H1 (cell line): Measurements from ENCODE around the gene UHRF2. TPM values are rescaled to one million over a fixed set of nuclear protein-coding genes. Genes with fewer than 3 reads are reported as not detected.

Source experiments
- CTCF ChIA-PET: fragments of 300-600 bp; sonication (Branson Sonifier 250); formaldehyde crosslinking; loops from one replicate; lab custom pipeline; 2021; ENCODE audit not compliant: partially characterized antibody; lab: Charles Lee
- POLR2A ChIA-PET: fragments of 300-600 bp; sonication (Branson Sonifier 250); formaldehyde crosslinking; loops from one replicate; lab custom pipeline; 2021; ENCODE audit warnings: inconsistent platforms; ENCODE audit not compliant: partially characterized antibody; lab: Charles Lee
- DNase-seq, 2 experiments: peaks; one replicate each; pipeline versions ENCODE4 v3.0.0 to v3.0.0-alpha.2; 2010 to 2022; ENCODE audit warnings: low spot score in 2 of 2, low read depth in 1 of 2, mixed read lengths in 1 of 2
- FAIRE-seq: peaks from 2 replicates; lab custom pipeline; 2011; peaks lifted over from hg19 to GRCh38; lab: Jason Lieb, UNC
- H2AFZ ChIP-seq: 2 replicates; pipeline ENCODE4 v1.8.1; 2012; ENCODE audit warnings: low read length, inconsistent platforms
- H2AK5ac ChIP-seq: 2 replicates; pipeline ENCODE4 v1.6.1; 2013; ENCODE audit warnings: low read depth, low read length
- H2BK120ac ChIP-seq: replicated peaks from 2 replicates; pipeline ENCODE3; 2013; ENCODE audit warnings: low read depth, low read length, inconsistent platforms
- H2BK12ac ChIP-seq: 2 replicates; pipeline ENCODE4 v1.6.1; 2013; ENCODE audit warnings: low read depth, low read length
- H2BK15ac ChIP-seq: 2 replicates; pipeline ENCODE4 v1.6.1; 2013; ENCODE audit warnings: low read length
- H2BK20ac ChIP-seq: 2 replicates; pipeline ENCODE4 v1.6.1; 2013; ENCODE audit warnings: low read length
- H2BK5ac ChIP-seq: 2 replicates; pipeline ENCODE4 v1.6.1; 2013; ENCODE audit warnings: low read depth, low read length
- H3K14ac ChIP-seq: 2 replicates; pipeline ENCODE4 v1.6.1; 2013; ENCODE audit warnings: inconsistent platforms; ENCODE audit not compliant: insufficient read length
- H3K18ac ChIP-seq: 2 replicates; pipeline ENCODE4 v1.6.1; 2013; ENCODE audit warnings: low read length; ENCODE audit errors: extremely low read depth
- H3K23ac ChIP-seq: 2 replicates; pipeline ENCODE4 v1.6.1; 2013; ENCODE audit warnings: inconsistent platforms; ENCODE audit not compliant: insufficient read length
- H3K23me2 ChIP-seq: 2 replicates; pipeline ENCODE4 v1.6.1; 2013; ENCODE audit warnings: low read depth, low read length
- H3K27ac ChIP-seq: 2 replicates; pipeline ENCODE4 v1.6.1; 2011; ENCODE audit warnings: low read depth, low read length, inconsistent platforms
- H3K27me3 ChIP-seq, 4 experiments: replicated peaks in 1 of 4; 1 replicate in 1 of 4; 2 replicates in 3 of 4; pipeline versions ENCODE4 v1.6.1 to v1.8.1; 2011 to 2013; ENCODE audit warnings: low read length in 3 of 4, mild to moderate bottlenecking in 3 of 4, inconsistent platforms in 2 of 4, mixed read lengths in 2 of 4, moderate library complexity in 1 of 4; ENCODE audit not compliant: control insufficient read depth in 3 of 4, insufficient read depth in 3 of 4; ENCODE audit errors: extremely low read depth in 1 of 4
- H3K36me3 ChIP-seq, 4 experiments: 2 replicates each; pipeline versions ENCODE4 v1.6.1 to v1.8.1; 2011 to 2013; ENCODE audit warnings: mild to moderate bottlenecking in 4 of 4, low read length in 3 of 4, moderate library complexity in 2 of 4, control low read depth in 1 of 4, inconsistent platforms in 1 of 4; ENCODE audit not compliant: insufficient read depth in 4 of 4, control insufficient read depth in 2 of 4
- H3K4ac ChIP-seq: replicated peaks from 2 replicates; pipeline ENCODE3; 2013; ENCODE audit warnings: low read length, low read depth, mixed read lengths, inconsistent platforms; ENCODE audit not compliant: insufficient read length
- H3K4me1 ChIP-seq, 4 experiments: replicated peaks in 1 of 4; 1 replicate in 1 of 4; 2 replicates in 3 of 4; pipeline versions ENCODE4 v1.6.1 to v1.8.1; 2011 to 2013; ENCODE audit warnings: low read length in 3 of 4, inconsistent platforms in 2 of 4, mixed read lengths in 1 of 4; ENCODE audit not compliant: insufficient read depth in 4 of 4, control insufficient read depth in 3 of 4
- H3K4me2 ChIP-seq, 2 experiments: 2 replicates each; pipeline versions ENCODE4 v1.6.1 to v1.8.1; 2011 to 2013; ENCODE audit warnings: low read depth in 2 of 2, low read length in 2 of 2, control low read depth in 1 of 2, inconsistent platforms in 1 of 2, mild to moderate bottlenecking in 1 of 2; ENCODE audit not compliant: insufficient read depth in 1 of 2
- H3K4me3 ChIP-seq, 4 experiments: fragments of 200-600, 300-600 bp in 1 of 4; sonication (generic), shearing (Covaris generic), sonication (Bioruptor Twin) in 1 of 4; 2 replicates each; pipeline versions ENCODE4 v1.5.1 to v1.8.1; 2011 to 2016; ENCODE audit warnings: low read length in 4 of 4, low read depth in 3 of 4, control low read depth in 2 of 4, inconsistent platforms in 2 of 4, mild to moderate bottlenecking in 2 of 4, mixed read lengths in 1 of 4, moderate library complexity in 1 of 4; ENCODE audit not compliant: insufficient read depth in 2 of 4; ENCODE audit errors: extremely low read depth in 1 of 4
- H3K56ac ChIP-seq: replicated peaks from 2 replicates; pipeline ENCODE3; 2013; ENCODE audit warnings: low read depth, mild to moderate bottlenecking, mixed read lengths, low read length, inconsistent platforms; ENCODE audit not compliant: insufficient read length
- H3K79me1 ChIP-seq: 2 replicates; pipeline ENCODE4 v1.6.1; 2013; ENCODE audit warnings: low read depth, low read length, control low read depth
- H3K79me2 ChIP-seq, 2 experiments: 2 replicates each; pipeline versions ENCODE4 v1.6.1 to v1.8.1; 2012 to 2013; ENCODE audit warnings: low read length in 2 of 2, mild to moderate bottlenecking in 2 of 2, inconsistent platforms in 1 of 2; ENCODE audit not compliant: insufficient read depth in 2 of 2, control insufficient read depth in 1 of 2
- H3K9ac ChIP-seq, 4 experiments: replicated peaks in 1 of 4; 1 replicate in 1 of 4; 2 replicates in 3 of 4; pipeline versions ENCODE4 v1.6.1 to v1.8.1; 2011 to 2013; ENCODE audit warnings: low read depth in 3 of 4, low read length in 3 of 4, control low read depth in 2 of 4, mild to moderate bottlenecking in 2 of 4, moderate library complexity in 2 of 4, inconsistent platforms in 1 of 4; ENCODE audit errors: extremely low read depth in 1 of 4
- H3K9me3 ChIP-seq, 2 experiments: 2 replicates each; pipeline versions ENCODE4 v1.6.1 to v1.8.1; 2012 to 2013; ENCODE audit warnings: mild to moderate bottlenecking in 2 of 2, moderate library complexity in 2 of 2, control low read depth in 1 of 2, inconsistent platforms in 1 of 2, low read depth in 1 of 2, low read length in 1 of 2, mixed read lengths in 1 of 2; ENCODE audit not compliant: insufficient read depth in 2 of 2
- H4K20me1 ChIP-seq, 2 experiments: replicated peaks in 1 of 2; 2 replicates each; pipeline versions ENCODE3 to v1.8.1; 2011 to 2013; ENCODE audit warnings: inconsistent platforms in 2 of 2, low read length in 2 of 2, mild to moderate bottlenecking in 1 of 2; ENCODE audit not compliant: insufficient read depth in 2 of 2, control insufficient read depth in 1 of 2
- H4K5ac ChIP-seq: 2 replicates; pipeline ENCODE4 v1.6.1; 2013; ENCODE audit warnings: low read length, low read depth, mixed read lengths, inconsistent platforms; ENCODE audit not compliant: insufficient read length
- H4K8ac ChIP-seq: 2 replicates; pipeline ENCODE4 v1.8.0; 2013; ENCODE audit warnings: mild to moderate bottlenecking, moderate library complexity, low read length, inconsistent platforms; ENCODE audit not compliant: insufficient read depth; ENCODE audit errors: extremely low read depth
- H4K91ac ChIP-seq: replicated peaks from 2 replicates; pipeline ENCODE3; 2013; ENCODE audit warnings: low read length, mixed read lengths, inconsistent platforms; ENCODE audit not compliant: insufficient read length
- ASH2L ChIP-seq: fragments of 200-600, 300-600 bp; sonication (generic); IDR thresholded peaks from one replicate; pipeline ENCODE4 v1.7.1; 2017; ENCODE audit warnings: low read length
- CBX8 ChIP-seq: fragments of 300-800, 300-1000 bp; sonication (generic); IDR thresholded peaks from 2 replicates; pipeline ENCODE4 v1.7.1; 2016; ENCODE audit warnings: low read depth, low read length, borderline replicate concordance
- EZH2 ChIP-seq: fragments of 200-600 bp; sonication (generic); IDR thresholded peaks from 2 replicates; pipeline ENCODE4 v1.7.1; 2012; ENCODE audit warnings: low read depth, mild to moderate bottlenecking, moderate library complexity, low read length, inconsistent platforms; ENCODE audit not compliant: severe bottlenecking
- KDM5A ChIP-seq: fragments of 200-600 bp; IDR thresholded peaks from 2 replicates; pipeline ENCODE4 v1.7.1; 2012; ENCODE audit warnings: mild to moderate bottlenecking, low read length, inconsistent platforms, mixed read lengths
- MAFK ChIP-seq: IDR thresholded peaks from 2 replicates; pipeline ENCODE4 v1.6.1; 2012; ENCODE audit warnings: low read depth, mild to moderate bottlenecking, improper control_type of control experiment, low read length
- POLR2A ChIP-seq, 2 experiments: IDR thresholded peaks; 1 replicate in 1 of 2; 2 replicates in 1 of 2; pipeline ENCODE4 v1.6.1; 2011; ENCODE audit warnings: low read depth in 2 of 2, low read length in 2 of 2, mild to moderate bottlenecking in 2 of 2; ENCODE audit errors: control extremely low read depth in 1 of 2
- POLR2AphosphoS5 ChIP-seq: IDR thresholded peaks from 2 replicates; pipeline ENCODE4 v1.6.1; 2011; ENCODE audit warnings: low read depth, low read length
- RAD21 ChIP-seq, 2 experiments: IDR thresholded peaks in 1 of 2; conservative IDR thresholded peaks in 1 of 2; 2 replicates each; pipeline ENCODE4 v1.6.1; 2011; ENCODE audit warnings: low read depth in 2 of 2, low read length in 2 of 2, improper control_type of control experiment in 1 of 2, inconsistent platforms in 1 of 2, mild to moderate bottlenecking in 1 of 2, moderate library complexity in 1 of 2
- SP1 ChIP-seq: IDR thresholded peaks from 2 replicates; pipeline ENCODE4 v1.6.1; 2011; ENCODE audit warnings: low read depth, low read length
- TAF1 ChIP-seq: IDR thresholded peaks from 2 replicates; pipeline ENCODE4 v1.6.1; 2011; ENCODE audit warnings: mild to moderate bottlenecking, low read depth, low read length
- TBP ChIP-seq: IDR thresholded peaks from 2 replicates; pipeline ENCODE4 v1.6.1; 2011; ENCODE audit warnings: low read depth, low read length, improper control_type of control experiment
- TCF12 ChIP-seq: IDR thresholded peaks from 2 replicates; pipeline ENCODE4 v1.6.1; 2011; ENCODE audit warnings: low read depth, mild to moderate bottlenecking, low read length
- WGBS, 2 experiments: shearing (Covaris generic) in 1 of 2; methylation state at CpG; one replicate each; pipeline versions ENCODE4 v1.1.6 to v1.1.7; 2013 to 2015; ENCODE audit warnings: low lambda C conversion rate in 2 of 2, mixed read lengths in 2 of 2, inconsistent platforms in 1 of 2, low coverage in 1 of 2, missing lambda C conversion rate in 1 of 2; ENCODE audit not compliant: insufficient replicate concordance in 2 of 2, insufficient coverage in 1 of 2, insufficient read length in 1 of 2; ENCODE audit errors: extremely low coverage in 1 of 2, missing lambda C conversion rate in 1 of 2; 5-methylcytosine and 5-hydroxymethylcytosine counted together
- polyA plus RNA-seq, 7 experiments: library from polyadenylated mRNA; depleted of rRNA in 3 of 7; stranded (reverse) in 5 of 7; unstranded in 2 of 7; fragments of >200 nt in 5 of 7; fragments of 200-250 nt in 2 of 7; gene quantifications; 1 replicate in 5 of 7; 2 replicates in 1 of 7; 4 replicates in 1 of 7; pipeline versions ENCODE4 v1.2.1 to v1.2.3, GENCODE V29; 2011 to 2013; ENCODE audit warnings: missing spikeins in 2 of 7, mixed read lengths in 2 of 7
- total RNA-seq: library from RNA; stranded (reverse); fragmentation: NEBNext Ultra II Directional; extraction: Animal tissue kit (Norgen Biotek cat#: 25700); gene quantifications from 2 replicates; pipeline ENCODE4 v1.2.1, GENCODE V29; 2021
- TF ChIP-seq, protein P1 (sequence below): IDR thresholded peaks from 2 replicates; pipeline ENCODE4 v1.6.1; 2012; ENCODE audit warnings: inconsistent platforms

The UHRF2 gene
- total and polyA plus RNA-seq, 2 of the 8 experiments (the other 6 are each of a cell fraction or from before 2014, with no cell fraction given) = 31.8 to 48.0 TPM

DNA sequence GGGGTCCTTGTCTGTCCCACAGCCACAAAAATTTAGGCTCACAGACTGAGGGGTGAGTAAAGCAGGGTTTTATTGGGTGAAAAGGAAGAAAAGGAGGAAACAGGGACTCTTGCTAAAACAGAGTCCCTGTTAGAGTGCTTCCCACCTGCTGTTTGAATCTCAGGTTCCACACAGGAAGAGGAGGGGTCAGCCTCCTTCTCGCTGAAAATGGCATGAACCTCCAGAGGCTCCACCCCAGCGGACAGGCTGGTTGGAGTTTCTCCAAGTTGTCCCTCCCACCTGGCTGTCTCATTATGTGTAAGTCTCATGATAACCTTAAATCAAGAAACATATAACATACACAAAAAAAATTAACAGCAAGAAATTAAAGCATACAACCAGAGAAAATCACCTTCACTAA is 28.3 kb upstream of the UHRF2 start:
- Histone ChIP-seq H3K14ac (no peak overlapping the region), H3K27ac (no peak overlapping the region), H2BK20ac (no peak overlapping the region), H3K23ac (no peak overlapping the region), H4K8ac (no peak overlapping the region), H3K36me3 (no peaks in the 10 kb centered on the region), H3K4me1 (0 out of 7 replicates have a peak, but pooled peaks cover 0 to 3% (median 0%) of the 10 kb centered on the region in 4 experiments), H3K9me3 (no peaks in the 10 kb centered on the region), H3K4ac (no peak overlapping the region), H2AK5ac (no peak overlapping the region), H3K4me2 (no peak overlapping the region; a peak in 1 of 4 replicates), H3K9ac (no peak overlapping the region), H2AFZ (peak overlapping the region; percentile 68; the same call in 1 of the 2 replicates), H2BK120ac (no peak overlapping the region), H3K23me2 (no peaks in the 10 kb centered on the region), H3K27me3 (no peaks in the 10 kb centered on the region), H4K5ac (no peak overlapping the region), H2BK15ac (no peak overlapping the region), H3K79me2 (no peaks in the 10 kb centered on the region), H3K18ac (no peak overlapping the region), H4K20me1 (no peaks in the 10 kb centered on the region), H3K4me3 (no peak overlapping the region), H3K79me1 (no peaks in the 10 kb centered on the region), H3K56ac (no peak overlapping the region), H4K91ac (no peak overlapping the region), H2BK5ac (no peak overlapping the region), H2BK12ac (no peak overlapping the region)
- 82% methylated on average over 2 of the region's 2 CpGs; no CpG with 5 or more reads in 1 of the 2 experiments for WGBS, 2 experiments
- TF ChIP-seq CBX8 (no peak), KDM5A (no peak), RAD21 (IDR thresholded peaks at IDR 0.05 in 1 of 2, conservative IDR thresholded peaks at IDR 0.05 in 1 of 2; ENCODE audit: low read depth in 2 of 2, low read length in 2 of 2) (no peak), EZH2 (no peak), POLR2AphosphoS5 (no peak), TAF1 (no peak), ASH2L (no peak), MAFK (no peak), SP1 (no peak), TCF12 (no peak), TBP (no peak), POLR2A (IDR thresholded peaks at IDR 0.05; ENCODE audit: control extremely low read depth in 1 of 2, low read depth in 2 of 2, low read length in 2 of 2) (no peak)
- TF ChIP-seq, protein P1, sequence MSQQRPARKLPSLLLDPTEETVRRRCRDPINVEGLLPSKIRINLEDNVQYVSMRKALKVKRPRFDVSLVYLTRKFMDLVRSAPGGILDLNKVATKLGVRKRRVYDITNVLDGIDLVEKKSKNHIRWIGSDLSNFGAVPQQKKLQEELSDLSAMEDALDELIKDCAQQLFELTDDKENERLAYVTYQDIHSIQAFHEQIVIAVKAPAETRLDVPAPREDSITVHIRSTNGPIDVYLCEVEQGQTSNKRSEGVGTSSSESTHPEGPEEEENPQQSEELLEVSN = no peak
- CTCF ChIA-PET = no interaction called here
- POLR2A ChIA-PET = interaction anchor here (1.6 kb wide), 1 partner anchor 28 kb away, joined by 5 read pairs; the partner anchor contains the start of gene UHRF2
- no peak for FAIRE-seq
- DNase-seq = no peak
